Right atrium auricular region (tissue), 2 donors: ENCODE measurements around the gene PSMB5. TPM values are rescaled to one million over a fixed set of nuclear protein-coding genes. Genes with fewer than 3 reads are reported as not detected.
"Not testable (repeated sequence)": the region's sequence is repeated elsewhere in the genome, so short reads cannot be mapped to it uniquely, and the experiment has no call there.

Experiments used
- DNase-seq: peaks from one replicate; pipeline ENCODE4 v3.0.0-alpha.2; 2019; ENCODE audit warnings: low spot score
- H3K27ac ChIP-seq, 2 donors: fragments of 200-600 bp; sonication (generic); 1 replicate in 1 of 2; 2 replicates in 1 of 2; pipeline ENCODE4 v1.5.1; 2016 to 2019
- H3K27me3 ChIP-seq, 2 donors: fragments of 200-600 bp; sonication (generic); one replicate each; pipeline versions ENCODE4 v1.5.1 to v1.6.0; 2017 to 2019
- H3K36me3 ChIP-seq: fragments of 200-600 bp; sonication (generic); one replicate; pipeline ENCODE4 v1.5.1; 2016
- H3K4me1 ChIP-seq, 2 donors: fragments of 200-600 bp; sonication (generic); one replicate each; pipeline versions ENCODE4 v1.5.1 to v1.6.0; 2017 to 2019
- H3K4me3 ChIP-seq, 2 donors: fragments of 200-600 bp; sonication (generic); 1 replicate in 1 of 2; 2 replicates in 1 of 2; pipeline ENCODE4 v1.5.1; 2017 to 2019; ENCODE audit warnings: mild to moderate bottlenecking in 1 of 2, moderate library complexity in 1 of 2
- H3K9me3 ChIP-seq, 2 donors: fragments of 200-600 bp; sonication (generic); one replicate each; pipeline ENCODE4 v1.5.1; 2019
- total RNA-seq, 2 donors: library from RNA; depleted of rRNA; stranded (reverse); fragments of >200 nt; gene quantifications; one replicate each; pipeline ENCODE4 v1.1.0, GENCODE V29; 2016
- TF ChIP-seq, protein P1 (sequence below), 2 donors: fragments of 200-600 bp; sonication (generic); IDR thresholded peaks; one replicate each; pipeline ENCODE4 v1.5.1; 2019; ENCODE audit warnings: antibody characterized with exemption in 2 of 2

PSMB5 gene
- total RNA-seq, 2 donors from 2014 or later = 105 to 122 TPM

DNA sequence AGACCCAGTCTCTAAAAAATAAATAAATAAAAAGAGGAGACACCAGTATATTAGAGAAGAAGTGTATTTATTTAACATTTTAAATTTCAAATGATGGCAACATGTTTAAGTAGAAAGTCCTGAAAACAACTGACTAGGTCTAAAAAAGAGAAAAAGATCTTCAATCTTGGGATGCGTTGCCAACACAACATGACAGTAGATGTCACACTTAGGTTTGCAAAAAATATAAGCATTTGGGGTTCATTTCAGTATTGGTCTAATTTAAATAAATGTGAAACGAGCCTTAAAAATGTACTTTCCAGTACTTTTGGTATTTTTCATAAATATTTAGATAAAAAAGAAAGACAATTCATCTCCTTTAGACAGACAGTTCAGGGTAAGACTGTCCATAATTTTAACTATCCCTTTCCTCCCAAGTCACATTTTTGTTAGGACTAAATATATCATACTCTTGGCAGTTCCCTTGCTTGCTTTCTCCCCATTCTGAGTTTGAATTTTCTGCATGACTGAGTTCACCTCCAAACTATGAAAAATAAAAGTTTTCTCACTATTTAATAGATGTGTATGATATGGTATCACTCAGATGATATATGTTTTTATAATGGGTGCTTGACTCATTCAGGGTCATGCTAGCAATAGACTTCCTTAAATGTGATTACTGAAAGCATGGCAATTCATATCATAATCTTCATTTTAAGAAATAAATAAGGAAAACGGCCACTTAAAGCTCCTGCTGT, 29.1 kb downstream of the PSMB5 start:
- Histone ChIP-seq H3K36me3 (no peaks in the 10 kb centered on the region), H3K9me3 (no peaks in the 10 kb centered on the region), H3K4me1 (peaks cover 0 to 17% of the 10 kb centered on the region in 2 donors), H3K27me3 (no peaks in the 10 kb centered on the region), H3K27ac (peak overlapping the region in 1 of 2 donors; percentile 98), H3K4me3 (no peak overlapping the region)
- TF ChIP-seq, protein P1, sequence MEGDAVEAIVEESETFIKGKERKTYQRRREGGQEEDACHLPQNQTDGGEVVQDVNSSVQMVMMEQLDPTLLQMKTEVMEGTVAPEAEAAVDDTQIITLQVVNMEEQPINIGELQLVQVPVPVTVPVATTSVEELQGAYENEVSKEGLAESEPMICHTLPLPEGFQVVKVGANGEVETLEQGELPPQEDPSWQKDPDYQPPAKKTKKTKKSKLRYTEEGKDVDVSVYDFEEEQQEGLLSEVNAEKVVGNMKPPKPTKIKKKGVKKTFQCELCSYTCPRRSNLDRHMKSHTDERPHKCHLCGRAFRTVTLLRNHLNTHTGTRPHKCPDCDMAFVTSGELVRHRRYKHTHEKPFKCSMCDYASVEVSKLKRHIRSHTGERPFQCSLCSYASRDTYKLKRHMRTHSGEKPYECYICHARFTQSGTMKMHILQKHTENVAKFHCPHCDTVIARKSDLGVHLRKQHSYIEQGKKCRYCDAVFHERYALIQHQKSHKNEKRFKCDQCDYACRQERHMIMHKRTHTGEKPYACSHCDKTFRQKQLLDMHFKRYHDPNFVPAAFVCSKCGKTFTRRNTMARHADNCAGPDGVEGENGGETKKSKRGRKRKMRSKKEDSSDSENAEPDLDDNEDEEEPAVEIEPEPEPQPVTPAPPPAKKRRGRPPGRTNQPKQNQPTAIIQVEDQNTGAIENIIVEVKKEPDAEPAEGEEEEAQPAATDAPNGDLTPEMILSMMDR (IDR thresholded peaks at IDR 0.05) = no peak
- no peak for DNase-seq

DNA sequence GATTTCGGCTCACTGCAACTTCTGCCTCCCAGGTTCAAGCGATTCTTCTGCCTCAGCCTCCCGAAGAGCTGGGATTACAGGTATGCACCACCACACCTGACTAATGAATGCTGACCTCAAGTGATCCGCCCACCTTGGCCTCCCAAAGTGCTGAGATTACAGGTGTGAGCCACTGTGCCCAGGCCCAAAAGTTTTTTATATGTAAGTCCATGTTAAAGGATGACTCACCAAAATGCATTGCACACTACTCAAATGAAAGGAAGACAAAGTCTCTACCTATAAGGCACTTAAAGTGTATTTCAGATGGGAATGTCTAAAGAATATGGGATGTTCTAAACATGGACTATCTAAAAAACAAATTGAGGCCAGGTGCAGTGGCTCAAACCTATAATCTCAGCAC, 30.4 kb downstream of the PSMB5 start:
- DNase-seq, H3K4me3 ChIP-seq, H3K9me3 ChIP-seq, H3K36me3 ChIP-seq, H3K27me3 ChIP-seq, H3K27ac ChIP-seq: not testable (repeated sequence)
- H3K4me1 ChIP-seq = peaks cover 0 to 12% of the 10 kb centered on the region in 2 donors

DNA sequence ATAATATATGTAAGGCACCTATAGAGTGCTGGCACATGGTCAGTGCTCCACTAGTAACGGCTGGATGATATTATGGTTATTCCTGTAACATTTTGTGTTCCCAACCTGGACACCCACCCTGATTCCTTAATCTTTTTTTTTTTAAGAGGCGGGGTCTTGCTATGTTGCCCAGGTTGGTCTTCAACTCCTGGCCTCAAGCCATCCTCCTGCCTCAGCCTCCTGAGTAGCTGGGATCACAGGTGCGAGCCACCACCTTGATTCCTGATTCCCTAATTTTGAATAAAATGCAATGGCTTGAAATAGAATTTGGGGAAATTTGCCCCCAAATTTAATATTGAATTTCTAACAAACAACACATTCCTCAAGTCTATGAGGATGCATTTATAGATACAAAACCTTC, 32.1 kb downstream of the PSMB5 start:
- no peaks in the 10 kb centered on the region for H3K36me3 ChIP-seq
- H3K27ac ChIP-seq = no peak overlapping the region
- H3K9me3 ChIP-seq = no peaks in the 10 kb centered on the region
- TF ChIP-seq, protein P1 (IDR thresholded peaks at IDR 0.05) = no peak
- DNase-seq = no peak
- no peak overlapping the region for H3K4me3 ChIP-seq
- H3K4me1 ChIP-seq = peaks cover 0 to 21% of the 10 kb centered on the region in 2 donors
- no peaks in the 10 kb centered on the region for H3K27me3 ChIP-seq

DNA sequence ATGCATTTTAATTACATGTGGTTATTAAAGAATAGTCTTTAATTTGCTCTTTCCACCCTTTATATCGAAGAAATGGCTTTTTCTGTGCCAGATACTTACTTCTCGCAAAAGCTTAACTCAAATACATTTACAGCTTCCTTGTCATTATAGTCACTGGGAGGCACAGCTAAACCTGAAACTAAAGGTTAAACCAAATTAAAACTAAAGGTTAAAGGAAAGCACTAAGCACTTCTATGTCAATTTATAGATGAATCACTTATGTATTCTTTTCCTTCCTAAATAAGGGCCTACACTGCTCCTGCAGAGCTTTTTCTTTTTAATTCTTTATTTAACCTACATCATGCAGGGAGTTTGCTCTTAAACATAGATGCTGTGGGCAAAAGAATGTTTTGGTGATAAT, 33.8 kb downstream of the PSMB5 start:
- peaks cover 0 to 11% of the 10 kb centered on the region in 2 donors for H3K4me1 ChIP-seq
- DNase-seq = no peak
- H3K27ac ChIP-seq = no peak overlapping the region
- TF ChIP-seq, protein P1 (IDR thresholded peaks at IDR 0.05) = no peak
- H3K4me3 ChIP-seq = no peak overlapping the region
- no peaks in the 10 kb centered on the region for H3K36me3 ChIP-seq
- no peaks in the 10 kb centered on the region for H3K9me3 ChIP-seq
- H3K27me3 ChIP-seq = no peaks in the 10 kb centered on the region

DNA sequence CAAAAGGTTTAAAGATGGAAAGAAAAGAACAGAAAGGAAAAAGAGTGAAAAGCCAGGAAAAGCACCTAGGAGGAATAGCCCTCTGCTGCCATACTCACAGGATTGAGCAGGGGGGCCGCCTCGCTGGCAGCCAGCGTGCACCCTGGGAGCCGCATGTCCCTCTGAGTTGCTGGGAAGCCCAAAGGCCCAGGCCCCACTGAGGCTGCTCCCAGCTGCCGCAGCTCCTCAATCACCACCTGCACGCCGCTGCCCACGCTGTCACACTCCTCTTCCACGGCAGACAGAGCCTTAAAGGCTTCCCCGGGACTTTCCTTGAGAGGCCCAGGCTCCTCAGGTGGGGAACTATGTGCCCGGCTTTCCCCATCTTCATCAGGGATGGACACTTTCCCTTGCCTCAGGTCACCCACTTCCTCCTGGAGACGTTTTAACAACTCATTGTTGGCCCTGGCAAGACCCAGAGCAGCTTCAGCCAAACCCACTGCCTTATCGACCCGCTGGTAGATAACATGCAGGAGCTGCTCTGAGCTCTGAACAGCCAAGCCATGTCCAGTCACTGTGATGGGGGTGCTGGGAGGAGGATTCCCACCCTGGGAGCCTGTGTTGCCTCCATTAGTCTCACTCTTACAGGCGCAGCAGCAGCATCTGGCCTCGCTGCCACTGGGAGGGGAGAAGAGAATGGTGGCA, 36.2 kb downstream of the PSMB5 start:
- Histone ChIP-seq H3K4me3 (no peak overlapping the region), H3K4me1 (peaks cover 0 to 16% of the 10 kb centered on the region in 2 donors), H3K27me3 (no peaks in the 10 kb centered on the region), H3K27ac (no peak overlapping the region), H3K9me3 (no peaks in the 10 kb centered on the region), H3K36me3 (no peaks in the 10 kb centered on the region)
- TF ChIP-seq, protein P1 (IDR thresholded peaks at IDR 0.05) = no peak
- no peak for DNase-seq

DNA sequence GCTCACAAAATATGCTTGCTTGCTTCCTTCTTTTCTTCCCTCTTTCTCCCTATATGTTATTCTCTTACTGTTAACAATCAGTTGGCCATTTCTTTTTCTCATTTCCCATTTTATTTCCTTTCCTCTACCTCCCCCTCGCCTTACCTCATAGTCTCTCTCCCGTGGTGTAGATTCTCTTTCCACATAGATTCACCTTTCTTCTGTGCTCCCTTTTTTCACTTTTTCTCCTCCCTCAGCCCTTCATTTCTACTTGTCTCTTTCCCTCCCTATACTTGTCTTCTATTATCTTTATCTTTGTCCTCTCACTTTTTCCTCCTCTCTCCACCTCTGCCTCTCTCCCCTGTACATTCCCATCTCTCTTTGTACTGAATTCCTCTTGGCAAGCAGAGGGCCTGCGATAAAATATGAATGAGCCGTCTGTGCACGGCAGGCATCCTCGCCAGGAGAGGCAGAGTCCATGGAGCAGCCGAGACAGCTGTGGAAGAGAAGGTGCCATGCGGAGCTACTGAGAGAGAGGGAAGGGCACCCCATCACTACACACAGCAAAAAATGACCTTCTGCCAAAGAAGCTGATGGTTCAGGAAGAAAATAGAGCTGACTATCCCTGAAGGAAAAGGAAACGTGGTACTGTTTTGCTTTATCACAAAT, 36.9 kb downstream of the PSMB5 start:
- TF ChIP-seq, protein P1 (IDR thresholded peaks at IDR 0.05) = no peak
- no peak overlapping the region for H3K27ac ChIP-seq
- peaks cover 0 to 16% of the 10 kb centered on the region in 2 donors for H3K4me1 ChIP-seq
- no peak overlapping the region for H3K4me3 ChIP-seq
- no peaks in the 10 kb centered on the region for H3K27me3 ChIP-seq
- H3K36me3 ChIP-seq = no peaks in the 10 kb centered on the region
- no peak for DNase-seq
- no peaks in the 10 kb centered on the region for H3K9me3 ChIP-seq
